GM12878 (cell line): ENCODE results near the gene EME2. TPM values are rescaled to one million over a fixed set of nuclear protein-coding genes. Genes with fewer than 3 reads are reported as not detected.

ENCODE experiments used
- ATF3 ChIP-seq: IDR thresholded peaks from 2 replicates; pipeline ENCODE4 v1.6.1; 2011; ENCODE audit warnings: low read depth, mild to moderate bottlenecking, low read length, moderate library complexity, borderline replicate concordance; ENCODE audit errors: extremely low read depth
- CHD2 ChIP-seq: IDR thresholded peaks from 2 replicates; pipeline ENCODE4 v1.6.1; 2011; ENCODE audit warnings: low read depth, low read length, improper control_type of control experiment, borderline replicate concordance
- CREM ChIP-seq: IDR thresholded peaks from 2 replicates; pipeline ENCODE4 v1.6.1; 2014; ENCODE audit warnings: antibody characterized with exemption, low read depth
- EGR1 ChIP-seq, 2 experiments: IDR thresholded peaks; 1 replicate in 1 of 2; 2 replicates in 1 of 2; pipeline ENCODE4 v1.6.1; 2011 to 2012; ENCODE audit warnings: low read depth in 2 of 2, low read length in 2 of 2, borderline replicate concordance in 1 of 2, mild to moderate bottlenecking in 1 of 2, moderate library complexity in 1 of 2
- ELK1 ChIP-seq: IDR thresholded peaks from 2 replicates; pipeline ENCODE4 v1.6.1; 2012; ENCODE audit warnings: low read depth, low read length, improper control_type of control experiment
- IKZF1 ChIP-seq: fragments of 450-650 bp; conservative IDR thresholded peaks from 2 replicates; pipeline ENCODE4 v1.6.1; 2017; ENCODE audit warnings: antibody characterized with exemption, mild to moderate bottlenecking
- LARP7 ChIP-seq: fragments of 450-650 bp; IDR thresholded peaks from 2 replicates; pipeline ENCODE4 v1.6.1; 2017; ENCODE audit warnings: mild to moderate bottlenecking
- NKRF ChIP-seq: fragments of 450-650 bp; conservative IDR thresholded peaks from 2 replicates; pipeline ENCODE4 v1.6.1; 2017; ENCODE audit warnings: mild to moderate bottlenecking, moderate library complexity
- NRF1 ChIP-seq: conservative IDR thresholded peaks from 2 replicates; pipeline ENCODE4 v1.6.1; 2011; ENCODE audit warnings: mild to moderate bottlenecking, low read depth, low read length, improper control_type of control experiment
- POLR2A ChIP-seq: IDR thresholded peaks from 2 replicates; pipeline ENCODE4 v1.6.1; 2011; ENCODE audit warnings: low read depth, mild to moderate bottlenecking, low read length
- RELB ChIP-seq: fragments of 450-650 bp; IDR thresholded peaks from 2 replicates; pipeline ENCODE4 v1.6.1; 2017; ENCODE audit warnings: low read depth, mild to moderate bottlenecking, moderate library complexity
- SMAD5 ChIP-seq: IDR thresholded peaks from 2 replicates; pipeline ENCODE4 v1.6.1; 2016; ENCODE audit warnings: antibody characterized with exemption, low read depth
- SPI1 ChIP-seq: IDR thresholded peaks from 2 replicates; pipeline ENCODE4 v1.6.1; 2011; ENCODE audit warnings: low read depth, mild to moderate bottlenecking, low read length, moderate library complexity, borderline replicate concordance; ENCODE audit not compliant: insufficient read depth
- polyA plus RNA-seq, 11 experiments: library from polyadenylated mRNA; depleted of rRNA in 4 of 11; unstranded in 6 of 11; stranded (reverse) in 5 of 11; fragments of >200 nt; fragmentation: Nextera tagmentation in 4 of 11; fragmentation: Illumina TruSeq in 1 of 11; extraction: Ambion mirVana in 4 of 11; extraction: Trizol in 1 of 11; gene quantifications; 1 replicate in 1 of 11; 2 replicates in 10 of 11; pipeline versions ENCODE4 v1.2.1 to v1.2.3, GENCODE V29; 2011 to 2016; ENCODE audit warnings: inconsistent platforms in 2 of 11, missing spikeins in 2 of 11, low read depth in 1 of 11
- total RNA-seq, 4 experiments: library from RNA; depleted of rRNA in 3 of 4; stranded (reverse); fragments of >200 nt in 3 of 4; fragmentation: Illumina TruSeq in 1 of 4; extraction: Trizol in 1 of 4; gene quantifications; 2 replicates each; pipeline versions ENCODE4 v1.2.1 to v1.2.3, GENCODE V29; 2013 to 2021

Gene EME2
- total and polyA plus RNA-seq, 10 of the 15 experiments (the other 5 are each of a cell fraction or from before 2014, with no cell fraction given), result 0.29 to 16.9 (median 4.1) TPM

- TF ChIP-seq ELK1 (no peak), CREM (no peak), LARP7 (peak; percentile 97), SPI1 (peak; percentile 29; the same call in 1 of the 2 replicates), IKZF1 (no peak; the same call in 1 of the 2 replicates), SMAD5 (no peak), ATF3 (no peak), NKRF (no peak; the same call in 1 of the 2 replicates), EGR1 (IDR thresholded peaks at IDR 0.05; ENCODE audit: borderline replicate concordance in 1 of 2, low read depth in 2 of 2, low read length in 2 of 2) (no peak), POLR2A (peak; percentile 10; the same call in 1 of the 2 replicates), RELB (no peak), CHD2 (no peak), NRF1 (no peak)
Measured at GRCh38 chr16:1781758-1782407, 9.3 kb downstream of the EME2 start (continued).
